HepG2 (cell line): Measurements from ENCODE around the gene MIEF2. TPM values are rescaled to one million over a fixed set of nuclear protein-coding genes. Genes with fewer than 3 reads are reported as not detected.
A peak's percentile ranks its signal among the peaks of the same experiment; 100 is the strongest.

Experiments used
- CHCHD3 ChIP-seq: sonication (generic); formaldehyde crosslinking; IDR thresholded peaks from 2 replicates; pipeline ENCODE4 v1.8.0; 2022; ENCODE audit warnings: mild to moderate bottlenecking, missing genetic modification reagents, moderate library complexity
- HHEX ChIP-seq: IDR thresholded peaks from 2 replicates; pipeline ENCODE4 v1.6.1; 2016; ENCODE audit warnings: control low read depth
- KMT2B ChIP-seq: IDR thresholded peaks from 2 replicates; pipeline ENCODE4 v1.6.1; 2016; ENCODE audit warnings: missing genetic modification reagents, missing compliant biosample characterization
- LCORL ChIP-seq, 2 experiments: fragments of 450-650 bp in 1 of 2; sonication (generic) in 1 of 2; formaldehyde crosslinking in 1 of 2; IDR thresholded peaks; 2 replicates each; pipeline versions ENCODE4 v1.5.0 to v1.6.1; 2017 to 2020; ENCODE audit warnings: antibody characterized with exemption in 1 of 2, missing genetic modification reagents in 1 of 2
- PAX8 ChIP-seq: sonication (generic); formaldehyde crosslinking; IDR thresholded peaks from 2 replicates; pipeline ENCODE4 v1.8.0; 2022; ENCODE audit warnings: mild to moderate bottlenecking, missing genetic modification reagents, borderline replicate concordance
- PPARG ChIP-seq: conservative IDR thresholded peaks from 2 replicates; pipeline ENCODE4 v1.6.1; 2016; ENCODE audit warnings: missing biosample characterization, missing genetic modification reagents
- REXO4 ChIP-seq: sonication (generic); formaldehyde crosslinking; IDR thresholded peaks from 2 replicates; pipeline ENCODE4 v1.8.0; 2022; ENCODE audit warnings: missing genetic modification reagents, mild to moderate bottlenecking, borderline replicate concordance
- RFX1 ChIP-seq: fragments of 450-650 bp; IDR thresholded peaks from 2 replicates; pipeline ENCODE4 v1.6.1; 2017
- RFX5 ChIP-seq: IDR thresholded peaks from 2 replicates; pipeline ENCODE4 v1.6.1; 2011; ENCODE audit warnings: low read depth, low read length, improper control_type of control experiment
- SCMH1 ChIP-seq: sonication (generic); formaldehyde crosslinking; IDR thresholded peaks from 2 replicates; pipeline ENCODE4 v1.9.0; 2021; ENCODE audit warnings: missing genetic modification reagents, mild to moderate bottlenecking, borderline replicate concordance
- TARDBP ChIP-seq: sonication (generic); formaldehyde crosslinking; IDR thresholded peaks from 2 replicates; pipeline ENCODE4 v1.8.0; 2022; ENCODE audit warnings: mild to moderate bottlenecking, missing genetic modification reagents
- THYN1 ChIP-seq: sonication (generic); formaldehyde crosslinking; IDR thresholded peaks from 2 replicates; pipeline ENCODE4 v1.8.1; 2023; ENCODE audit warnings: low read depth, mild to moderate bottlenecking, moderate library complexity, missing genetic modification reagents, borderline replicate concordance
- ZBTB3 ChIP-seq: sonication (generic); formaldehyde crosslinking; IDR thresholded peaks from 2 replicates; pipeline ENCODE4 v1.4.0; 2020; ENCODE audit warnings: low read depth, mild to moderate bottlenecking, moderate library complexity, missing genetic modification reagents, borderline replicate concordance
- ZFP1 ChIP-seq: IDR thresholded peaks from 2 replicates; pipeline ENCODE4 v1.6.1; 2016
- ZFY ChIP-seq: sonication (generic); formaldehyde crosslinking; IDR thresholded peaks from 2 replicates; pipeline ENCODE4 v1.4.0; 2020; ENCODE audit warnings: missing genetic modification reagents
- ZNF3 ChIP-seq: IDR thresholded peaks from 2 replicates; pipeline ENCODE4 v1.7.0; 2017; ENCODE audit warnings: inconsistent platforms
- ZNF549 ChIP-seq: sonication (generic); formaldehyde crosslinking; IDR thresholded peaks from 2 replicates; pipeline ENCODE4 v1.5.0; 2020; ENCODE audit warnings: missing genetic modification reagents
- ZNF737 ChIP-seq: sonication (generic); formaldehyde crosslinking; IDR thresholded peaks from 2 replicates; pipeline ENCODE4 v1.5.0; 2020; ENCODE audit warnings: missing genetic modification reagents, mild to moderate bottlenecking, borderline replicate concordance
- polyA plus RNA-seq, 8 experiments: library from polyadenylated mRNA; depleted of rRNA in 3 of 8; stranded (reverse) in 7 of 8; unstranded in 1 of 8; fragments of >200 nt; fragmentation: Illumina TruSeq in 4 of 8; extraction: Trizol in 4 of 8; gene quantifications; 2 replicates each; pipeline versions ENCODE4 v1.2.1 to v1.2.3, GENCODE V29; 2011 to 2016; ENCODE audit warnings: low read depth in 4 of 8, missing spikeins in 1 of 8, mixed read lengths in 1 of 8; ENCODE audit not compliant: insufficient read depth in 1 of 8
- total RNA-seq, 5 experiments: library from RNA; depleted of rRNA; stranded (reverse); fragments of >200 nt; fragmentation: Illumina TruSeq; extraction: Trizol; gene quantifications; 2 replicates each; pipeline ENCODE4 v1.2.3, GENCODE V29; 2016; ENCODE audit warnings: low read depth in 1 of 5
- TF ChIP-seq, protein P1 (sequence below): sonication (generic); formaldehyde crosslinking; IDR thresholded peaks from 2 replicates; pipeline ENCODE4 v1.5.1; 2020; ENCODE audit warnings: missing genetic modification reagents, mild to moderate bottlenecking, borderline replicate concordance
- TF ChIP-seq, protein P2 (sequence below), 2 experiments: IDR thresholded peaks; 2 replicates each; pipeline ENCODE4 v1.6.1; 2011 to 2012; ENCODE audit warnings: low read length in 2 of 2, borderline replicate concordance in 1 of 2, low read depth in 1 of 2, mild to moderate bottlenecking in 1 of 2, moderate library complexity in 1 of 2
- TF ChIP-seq, protein P3 (sequence below): sonication (generic); formaldehyde crosslinking; IDR thresholded peaks from 2 replicates; pipeline ENCODE4 v1.9.0; 2022; ENCODE audit warnings: missing genetic modification reagents, mild to moderate bottlenecking, borderline replicate concordance
- TF ChIP-seq, protein P4 (sequence below): sonication (generic); formaldehyde crosslinking; IDR thresholded peaks from 2 replicates; pipeline ENCODE4 v1.4.0; 2020; ENCODE audit warnings: missing genetic modification reagents, low read depth, mild to moderate bottlenecking, borderline replicate concordance

MIEF2 gene
- total and polyA plus RNA-seq, 2 of the 13 experiments (the other 11 are each of a cell fraction or from before 2014, with no cell fraction given) = 6.0 to 8.0 TPM

DNA sequence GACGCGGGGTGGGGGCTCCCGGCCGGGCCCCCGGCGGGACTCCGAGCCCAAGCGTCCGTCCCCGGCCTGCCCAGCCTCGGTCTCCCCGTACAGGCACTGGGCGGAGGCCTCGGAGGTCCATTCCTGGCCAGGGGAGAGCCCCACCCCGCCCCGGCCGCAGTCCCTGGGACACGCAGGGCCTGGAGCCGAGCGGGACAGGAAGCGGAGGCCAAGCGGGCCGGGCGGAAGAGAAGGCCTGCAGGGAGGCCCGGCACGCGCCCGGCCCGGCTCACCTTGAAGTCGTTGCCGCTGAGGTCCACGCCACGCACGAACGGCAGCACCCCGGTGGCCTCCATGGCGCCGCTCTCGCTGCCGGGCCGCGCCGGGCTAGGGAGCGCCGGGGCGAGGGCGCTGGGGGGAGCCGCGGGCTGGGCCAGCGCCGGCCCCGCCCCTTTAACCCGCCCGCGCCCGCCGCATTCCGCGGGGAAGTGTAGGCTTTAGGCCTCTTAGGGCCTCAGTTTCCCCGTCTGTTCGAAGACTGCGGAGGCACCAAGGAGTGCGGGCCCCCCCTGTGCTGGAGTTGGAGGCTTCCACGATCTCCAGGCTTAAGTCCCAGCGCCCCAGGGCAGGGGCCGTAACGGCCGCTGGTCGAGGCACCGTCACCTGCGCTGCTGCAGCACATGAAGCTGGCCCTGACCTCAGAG is 2.0 kb upstream of the MIEF2 start, which contains the start of gene FLII (continued):
- TF ChIP-seq ZBTB3 (CRISPR knock-in tag) (no peak), ZFY (CRISPR knock-in tag) (peak; percentile 97), ZNF3 (CRISPR knock-in tag) (no peak; the same call in 1 of the 2 replicates), REXO4 (CRISPR knock-in tag) (0 out of 2 replicates have a peak, but pooled peaks have one; percentile 60), CHCHD3 (no peak), PPARG (CRISPR knock-in tag) (no peak), PAX8 (CRISPR knock-in tag) (no peak), THYN1 (CRISPR knock-in tag) (no peak), SCMH1 (CRISPR knock-in tag) (no peak), KMT2B (CRISPR knock-in tag) (no peak), RFX1 (no peak), ZNF737 (CRISPR knock-in tag) (no peak), HHEX (CRISPR knock-in tag) (no peak), LCORL (IDR thresholded peaks at IDR 0.05) (no peak), LCORL (CRISPR knock-in tag; IDR thresholded peaks at IDR 0.05) (peak; percentile 65), TARDBP (CRISPR knock-in tag) (no peak), ZNF549 (CRISPR knock-in tag) (no peak), ZFP1 (CRISPR knock-in tag) (no peak), RFX5 (no peak)
- TF ChIP-seq, protein P1, sequence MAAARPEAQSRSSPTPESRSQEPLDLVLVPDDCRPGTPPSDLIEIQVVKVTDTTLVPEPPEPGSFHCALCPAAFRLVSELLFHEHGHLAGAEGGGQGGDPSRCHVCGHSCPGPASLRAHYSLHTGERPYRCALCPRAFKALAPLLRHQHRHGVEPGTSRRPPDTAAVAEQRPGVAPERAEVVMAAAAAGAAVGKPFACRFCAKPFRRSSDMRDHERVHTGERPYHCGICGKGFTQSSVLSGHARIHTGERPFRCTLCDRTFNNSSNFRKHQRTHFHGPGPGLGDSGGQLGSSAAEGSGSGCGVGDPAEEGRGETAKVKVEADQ = peak; percentile 48; the same call in 1 of the 2 replicates
- TF ChIP-seq, protein P2, sequence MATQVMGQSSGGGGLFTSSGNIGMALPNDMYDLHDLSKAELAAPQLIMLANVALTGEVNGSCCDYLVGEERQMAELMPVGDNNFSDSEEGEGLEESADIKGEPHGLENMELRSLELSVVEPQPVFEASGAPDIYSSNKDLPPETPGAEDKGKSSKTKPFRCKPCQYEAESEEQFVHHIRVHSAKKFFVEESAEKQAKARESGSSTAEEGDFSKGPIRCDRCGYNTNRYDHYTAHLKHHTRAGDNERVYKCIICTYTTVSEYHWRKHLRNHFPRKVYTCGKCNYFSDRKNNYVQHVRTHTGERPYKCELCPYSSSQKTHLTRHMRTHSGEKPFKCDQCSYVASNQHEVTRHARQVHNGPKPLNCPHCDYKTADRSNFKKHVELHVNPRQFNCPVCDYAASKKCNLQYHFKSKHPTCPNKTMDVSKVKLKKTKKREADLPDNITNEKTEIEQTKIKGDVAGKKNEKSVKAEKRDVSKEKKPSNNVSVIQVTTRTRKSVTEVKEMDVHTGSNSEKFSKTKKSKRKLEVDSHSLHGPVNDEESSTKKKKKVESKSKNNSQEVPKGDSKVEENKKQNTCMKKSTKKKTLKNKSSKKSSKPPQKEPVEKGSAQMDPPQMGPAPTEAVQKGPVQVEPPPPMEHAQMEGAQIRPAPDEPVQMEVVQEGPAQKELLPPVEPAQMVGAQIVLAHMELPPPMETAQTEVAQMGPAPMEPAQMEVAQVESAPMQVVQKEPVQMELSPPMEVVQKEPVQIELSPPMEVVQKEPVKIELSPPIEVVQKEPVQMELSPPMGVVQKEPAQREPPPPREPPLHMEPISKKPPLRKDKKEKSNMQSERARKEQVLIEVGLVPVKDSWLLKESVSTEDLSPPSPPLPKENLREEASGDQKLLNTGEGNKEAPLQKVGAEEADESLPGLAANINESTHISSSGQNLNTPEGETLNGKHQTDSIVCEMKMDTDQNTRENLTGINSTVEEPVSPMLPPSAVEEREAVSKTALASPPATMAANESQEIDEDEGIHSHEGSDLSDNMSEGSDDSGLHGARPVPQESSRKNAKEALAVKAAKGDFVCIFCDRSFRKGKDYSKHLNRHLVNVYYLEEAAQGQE (IDR thresholded peaks at IDR 0.05; ENCODE audit: borderline replicate concordance in 1 of 2, low read depth in 1 of 2, low read length in 2 of 2) = no peak
- TF ChIP-seq, protein P3, sequence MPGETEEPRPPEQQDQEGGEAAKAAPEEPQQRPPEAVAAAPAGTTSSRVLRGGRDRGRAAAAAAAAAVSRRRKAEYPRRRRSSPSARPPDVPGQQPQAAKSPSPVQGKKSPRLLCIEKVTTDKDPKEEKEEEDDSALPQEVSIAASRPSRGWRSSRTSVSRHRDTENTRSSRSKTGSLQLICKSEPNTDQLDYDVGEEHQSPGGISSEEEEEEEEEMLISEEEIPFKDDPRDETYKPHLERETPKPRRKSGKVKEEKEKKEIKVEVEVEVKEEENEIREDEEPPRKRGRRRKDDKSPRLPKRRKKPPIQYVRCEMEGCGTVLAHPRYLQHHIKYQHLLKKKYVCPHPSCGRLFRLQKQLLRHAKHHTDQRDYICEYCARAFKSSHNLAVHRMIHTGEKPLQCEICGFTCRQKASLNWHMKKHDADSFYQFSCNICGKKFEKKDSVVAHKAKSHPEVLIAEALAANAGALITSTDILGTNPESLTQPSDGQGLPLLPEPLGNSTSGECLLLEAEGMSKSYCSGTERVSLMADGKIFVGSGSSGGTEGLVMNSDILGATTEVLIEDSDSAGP (CRISPR knock-in tag) = peak; percentile 96
- TF ChIP-seq, protein P4, sequence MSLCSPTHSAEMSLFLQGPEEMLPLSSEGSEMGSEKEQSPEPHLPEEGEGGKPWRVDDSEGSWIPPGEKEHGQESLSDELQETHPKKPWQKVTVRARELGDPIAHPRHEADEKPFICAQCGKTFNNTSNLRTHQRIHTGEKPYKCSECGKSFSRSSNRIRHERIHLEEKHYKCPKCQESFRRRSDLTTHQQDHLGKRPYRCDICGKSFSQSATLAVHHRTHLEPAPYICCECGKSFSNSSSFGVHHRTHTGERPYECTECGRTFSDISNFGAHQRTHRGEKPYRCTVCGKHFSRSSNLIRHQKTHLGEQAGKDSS (CRISPR knock-in tag) = 0 out of 2 replicates have a peak, but pooled peaks have one; percentile 19
